Panc1 (cell line): Measurements from ENCODE around the gene ALOX5AP. TPM values are rescaled to one million over a fixed set of nuclear protein-coding genes. Genes with fewer than 3 reads are reported as not detected.
A peak's percentile ranks its signal among the peaks of the same experiment; 100 is the strongest.

Experiments used
- ATAC-seq: fragments of 200-7000 bp; cut with Tn5 transposase; 2 replicates; pipeline ENCODE4 v1.9.1; 2020; ENCODE audit warnings: mild to moderate bottlenecking, moderate library complexity
- BruUV-seq: library from RNA; stranded (reverse); fragments of 400-500 nt; replicated peaks from 2 replicates; lab custom pipeline; 2021; lab: Mats Ljungman, UMichigan
- CTCF ChIA-PET: fragments of 300-600 bp; sonication (Branson Sonifier 250); formaldehyde crosslinking; loops from one replicate; lab custom pipeline; 2022; ENCODE audit warnings: antibody characterized with exemption; lab: Charles Lee
- POLR2A ChIA-PET: fragments of 300-600 bp; sonication (Branson Sonifier 250); formaldehyde crosslinking; loops from one replicate; lab custom pipeline; 2022; ENCODE audit warnings: antibody characterized with exemption; lab: Charles Lee
- DNase-seq: peaks from one replicate; pipeline ENCODE4 v3.0.0-alpha.2; 2010; ENCODE audit warnings: low read depth, low spot score
- H3K27ac ChIP-seq: 2 replicates; pipeline ENCODE4 v1.5.1; 2011; ENCODE audit warnings: mild to moderate bottlenecking, low read length, inconsistent platforms
- H3K27me3 ChIP-seq: fragments of 200-500 bp; sonication (Bioruptor generic); 2 replicates; pipeline ENCODE4 v1.6.0; 2014; ENCODE audit warnings: low read length, inconsistent platforms; ENCODE audit not compliant: control insufficient read depth, insufficient read depth
- H3K36me3 ChIP-seq: fragments of 200-500 bp; sonication (Bioruptor generic); 2 replicates; pipeline ENCODE4 v1.5.1; 2014; ENCODE audit warnings: inconsistent platforms, mild to moderate bottlenecking, low read length, moderate library complexity; ENCODE audit not compliant: control insufficient read depth, insufficient read depth
- H3K4me1 ChIP-seq: 2 replicates; pipeline ENCODE4 v1.5.1; 2011; ENCODE audit warnings: inconsistent platforms, mild to moderate bottlenecking, low read length, moderate library complexity; ENCODE audit not compliant: control insufficient read depth, insufficient read depth
- H3K4me3 ChIP-seq, 2 experiments: 2 replicates each; pipeline ENCODE4 v1.5.1; 2011 to 2012; ENCODE audit warnings: low read depth in 2 of 2, low read length in 2 of 2, mild to moderate bottlenecking in 2 of 2, inconsistent platforms in 1 of 2, moderate library complexity in 1 of 2
- H3K9me3 ChIP-seq: fragments of 200-500 bp; sonication (Bioruptor generic); 2 replicates; pipeline ENCODE4 v1.5.1; 2014; ENCODE audit warnings: low read depth, mild to moderate bottlenecking, inconsistent platforms, low read length, moderate library complexity; ENCODE audit not compliant: control insufficient read depth, insufficient read depth
- CTCF ChIP-seq: fragments of 450-650 bp; IDR thresholded peaks from 2 replicates; pipeline ENCODE4 v1.5.1; 2017; ENCODE audit warnings: mild to moderate bottlenecking
- SIN3A ChIP-seq: IDR thresholded peaks from 2 replicates; pipeline ENCODE4 v1.6.1; 2012; ENCODE audit warnings: low read depth, mild to moderate bottlenecking, low read length, moderate library complexity, borderline replicate concordance; ENCODE audit not compliant: insufficient read depth
- TCF7L2 ChIP-seq: IDR thresholded peaks from 2 replicates; pipeline ENCODE4 v1.6.1; 2011; ENCODE audit warnings: mild to moderate bottlenecking, low read depth, low read length, inconsistent platforms
- in situ Hi-C: cut with HindIII; loops from 2 replicates; pipeline ENCODE4 v1.10.0; 2016; ENCODE audit warnings: low sequenced_read_pairs, low pct_unique_long_range_greater_than_20kb
- intact Hi-C: fragments of 100-400 bp; cut with micrococcal nuclease; formaldehyde crosslinking; loops from one replicate; pipeline ENCODE4 v1.10.0; 2022; ENCODE audit not compliant: unreplicated experiment
- total RNA-seq: library from RNA; stranded (reverse); gene quantifications from one replicate; pipeline ENCODE4 v1.2.1, GENCODE V29; 2021; ENCODE audit not compliant: unreplicated experiment

Gene ALOX5AP
- total RNA-seq, 1 experiment from 2014 or later: 2.1 TPM

GRCh38 chr13:30810801-30811200 is 75.5 kb downstream of the ALOX5AP start:
- in situ Hi-C loops: no loop called here
- TF ChIP-seq SIN3A (no peak), TCF7L2 (no peak), CTCF (no peak)
- ChIA-PET CTCF (no interaction called here), POLR2A (no interaction called here)
- H3K4me3 ChIP-seq: no peak overlapping the region
- intact Hi-C loops: no loop called here
- H3K27me3 ChIP-seq: no peaks in the 10 kb centered on the region
- no peaks in the 10 kb centered on the region for H3K9me3 ChIP-seq
- DNase-seq: no peak
- ATAC-seq: no peak
- peak overlapping the region; percentile 77 for H3K27ac ChIP-seq
- H3K36me3 ChIP-seq: no peaks in the 10 kb centered on the region
- peaks cover 7% of the 10 kb centered on the region for H3K4me1 ChIP-seq
- no TSS peak for BruUV-seq

Other genes with a start within 250 kb of the ALOX5AP start
- gene USPL1, start 117.6 kb upstream of the ALOX5AP start, total RNA-seq: 19.5 TPM
- gene MEDAG, start 170.7 kb downstream of the ALOX5AP start, total RNA-seq: 0.67 TPM
- gene TEX26, start 197.1 kb downstream of the ALOX5AP start, total RNA-seq: not detected